ENCODE measurements around the gene PSMD14.
"Not testable (repeated sequence)": the region's sequence is repeated elsewhere in the genome, so short reads cannot be mapped to it uniquely, and the experiment has no call there.

DNA sequence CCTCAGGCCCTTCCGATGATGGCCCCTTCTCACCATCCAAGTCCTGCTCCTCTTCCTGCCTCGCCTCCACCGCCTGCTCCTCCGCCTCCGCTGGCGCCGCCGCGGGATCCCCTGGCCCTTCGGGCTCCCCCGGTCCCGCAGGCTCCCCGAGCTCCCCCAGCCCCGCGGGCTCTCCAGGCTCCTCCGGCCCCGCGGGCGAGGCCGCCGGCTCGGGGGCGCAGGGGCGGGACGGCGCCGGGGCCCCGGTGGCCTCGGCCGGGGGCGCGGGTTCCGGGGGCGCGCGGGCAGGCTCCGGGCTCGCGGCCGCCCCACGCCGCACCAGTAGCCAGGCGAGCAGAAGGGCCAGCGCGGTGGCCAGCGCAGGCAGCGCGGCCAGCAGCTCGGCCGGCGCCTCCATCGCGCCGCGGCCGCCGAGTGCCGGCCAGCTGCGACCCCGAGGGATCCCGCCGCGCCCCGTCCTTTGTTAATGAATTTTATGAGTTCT lies 32.7 kb downstream of the PSMD14 start:
- TF ChIP-seq POLR2A, POLR2AphosphoS5, EP300 (IDR thresholded peaks at IDR 0.05): not testable (repeated sequence)
- TF ChIP-seq, protein P1, sequence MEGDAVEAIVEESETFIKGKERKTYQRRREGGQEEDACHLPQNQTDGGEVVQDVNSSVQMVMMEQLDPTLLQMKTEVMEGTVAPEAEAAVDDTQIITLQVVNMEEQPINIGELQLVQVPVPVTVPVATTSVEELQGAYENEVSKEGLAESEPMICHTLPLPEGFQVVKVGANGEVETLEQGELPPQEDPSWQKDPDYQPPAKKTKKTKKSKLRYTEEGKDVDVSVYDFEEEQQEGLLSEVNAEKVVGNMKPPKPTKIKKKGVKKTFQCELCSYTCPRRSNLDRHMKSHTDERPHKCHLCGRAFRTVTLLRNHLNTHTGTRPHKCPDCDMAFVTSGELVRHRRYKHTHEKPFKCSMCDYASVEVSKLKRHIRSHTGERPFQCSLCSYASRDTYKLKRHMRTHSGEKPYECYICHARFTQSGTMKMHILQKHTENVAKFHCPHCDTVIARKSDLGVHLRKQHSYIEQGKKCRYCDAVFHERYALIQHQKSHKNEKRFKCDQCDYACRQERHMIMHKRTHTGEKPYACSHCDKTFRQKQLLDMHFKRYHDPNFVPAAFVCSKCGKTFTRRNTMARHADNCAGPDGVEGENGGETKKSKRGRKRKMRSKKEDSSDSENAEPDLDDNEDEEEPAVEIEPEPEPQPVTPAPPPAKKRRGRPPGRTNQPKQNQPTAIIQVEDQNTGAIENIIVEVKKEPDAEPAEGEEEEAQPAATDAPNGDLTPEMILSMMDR (IDR thresholded peaks at IDR 0.05): not testable (repeated sequence)

Data from upper lobe of left lung (tissue), 4 donors.